IMR-90 (cell line): ENCODE measurements around the gene GDPD5. TPM values are rescaled to one million over a fixed set of nuclear protein-coding genes. Genes with fewer than 3 reads are reported as not detected.

Source experiments
- ATAC-seq: fragments of 200-7000 bp; cut with Tn5 transposase; 2 replicates; pipeline ENCODE4 v1.9.1; 2020; ENCODE audit warnings: low read depth, mild to moderate bottlenecking, moderate library complexity
- BruUV-seq: library from RNA; stranded (reverse); fragments of 400-500 nt; replicated peaks from 2 replicates; lab custom pipeline; 2021; lab: Mats Ljungman, UMichigan
- CTCF ChIA-PET: fragments of 300-600 bp; formaldehyde crosslinking; extraction: SDS; loops from one replicate; lab custom pipeline; 2021; ENCODE audit warnings: antibody characterized with exemption; lab: Yijun Ruan, JAX
- POLR2A ChIA-PET: fragments of 300-600 bp; sonication (Branson Sonifier 250); formaldehyde crosslinking; loops from one replicate; lab custom pipeline; 2022; ENCODE audit warnings: antibody characterized with exemption; ENCODE audit not compliant: unreplicated experiment; lab: Charles Lee
- DNase-seq: peaks from one replicate; pipeline ENCODE4 v3.0.0; 2013
- H2AFZ ChIP-seq: replicated peaks from 2 replicates; pipeline ENCODE3; 2013; ENCODE audit warnings: low read length, mild to moderate bottlenecking; ENCODE audit not compliant: poor library complexity
- H2AK5ac ChIP-seq: 2 replicates; pipeline ENCODE4 v1.6.1; 2013; ENCODE audit warnings: low read depth, low read length, inconsistent platforms
- H2AK9ac ChIP-seq: replicated peaks from 2 replicates; pipeline ENCODE3; 2013; ENCODE audit warnings: mild to moderate bottlenecking, low read depth, low read length, moderate library complexity; ENCODE audit not compliant: poor library complexity
- H2BK120ac ChIP-seq: 2 replicates; pipeline ENCODE4 v1.6.1; 2013; ENCODE audit warnings: low read depth, low read length, inconsistent platforms
- H2BK15ac ChIP-seq: 3 replicates; pipeline ENCODE4 v1.6.1; 2013; ENCODE audit warnings: low read depth, low read length, inconsistent platforms
- H2BK20ac ChIP-seq: 2 replicates; pipeline ENCODE4 v1.6.1; 2013; ENCODE audit warnings: low read depth, mild to moderate bottlenecking, inconsistent platforms, low read length, moderate library complexity
- H2BK5ac ChIP-seq: 2 replicates; pipeline ENCODE4 v1.6.1; 2013; ENCODE audit warnings: mild to moderate bottlenecking, low read depth, low read length, inconsistent platforms; ENCODE audit not compliant: poor library complexity, severe bottlenecking
- H3K14ac ChIP-seq: replicated peaks from 2 replicates; pipeline ENCODE4 v1.6.1; 2013; ENCODE audit warnings: low read depth, low read length, inconsistent platforms
- H3K18ac ChIP-seq: 2 replicates; pipeline ENCODE4 v1.6.1; 2013; ENCODE audit warnings: low read depth, low read length, control low read depth
- H3K23ac ChIP-seq: 2 replicates; pipeline ENCODE4 v1.6.1; 2013; ENCODE audit warnings: low read depth, low read length, inconsistent platforms
- H3K27ac ChIP-seq: 2 replicates; pipeline ENCODE4 v1.5.1; 2013; ENCODE audit warnings: mild to moderate bottlenecking, control low read depth, low read length; ENCODE audit not compliant: insufficient read depth
- H3K27me3 ChIP-seq: 2 replicates; pipeline ENCODE4 v1.6.1; 2013; ENCODE audit warnings: low read length; ENCODE audit not compliant: control insufficient read depth, insufficient read depth
- H3K36me3 ChIP-seq: 2 replicates; pipeline ENCODE4 v1.6.1; 2013; ENCODE audit warnings: low read length, mixed read lengths; ENCODE audit not compliant: control insufficient read depth, insufficient read depth
- H3K4ac ChIP-seq: 2 replicates; pipeline ENCODE4 v1.6.1; 2013; ENCODE audit warnings: low read depth, low read length, inconsistent platforms
- H3K4me1 ChIP-seq: 2 replicates; pipeline ENCODE4 v1.6.1; 2013; ENCODE audit warnings: low read length, mixed read lengths; ENCODE audit not compliant: control insufficient read depth, insufficient read depth
- H3K4me2 ChIP-seq: 2 replicates; pipeline ENCODE4 v1.6.1; 2013; ENCODE audit warnings: low read depth, mild to moderate bottlenecking, control low read depth, low read length, moderate library complexity
- H3K4me3 ChIP-seq: 2 replicates; pipeline ENCODE4 v1.5.1; 2013; ENCODE audit warnings: low read depth, mild to moderate bottlenecking, control low read depth, low read length, moderate library complexity; ENCODE audit not compliant: insufficient read depth
- H3K56ac ChIP-seq: 2 replicates; pipeline ENCODE4 v1.6.1; 2013; ENCODE audit warnings: low read length, inconsistent platforms; ENCODE audit not compliant: insufficient read depth; ENCODE audit errors: extremely low read depth
- H3K79me1 ChIP-seq, 2 experiments: 2 replicates each; pipeline ENCODE4 v1.6.1; 2013; ENCODE audit warnings: low read length in 2 of 2, inconsistent platforms in 1 of 2, low read depth in 1 of 2
- H3K9ac ChIP-seq: 2 replicates; pipeline ENCODE4 v1.6.1; 2013; ENCODE audit warnings: low read depth, low read length, control low read depth
- H3K9me1 ChIP-seq: 2 replicates; pipeline ENCODE4 v1.6.1; 2013; ENCODE audit warnings: low read length, inconsistent platforms; ENCODE audit not compliant: insufficient read depth
- H3K9me3 ChIP-seq: 2 replicates; pipeline ENCODE4 v1.6.1; 2013; ENCODE audit warnings: low read length; ENCODE audit not compliant: control insufficient read depth, insufficient read depth
- H4K20me1 ChIP-seq: 2 replicates; pipeline ENCODE4 v1.6.1; 2013; ENCODE audit warnings: low read length, inconsistent platforms; ENCODE audit not compliant: insufficient read depth
- H4K5ac ChIP-seq: 2 replicates; pipeline ENCODE4 v1.6.1; 2013; ENCODE audit warnings: mild to moderate bottlenecking, low read depth, low read length, control low read depth
- H4K8ac ChIP-seq, 2 experiments: 2 replicates each; pipeline ENCODE4 v1.6.1; 2013; ENCODE audit warnings: low read depth in 2 of 2, low read length in 2 of 2, control low read depth in 1 of 2, inconsistent platforms in 1 of 2
- H4K91ac ChIP-seq: 2 replicates; pipeline ENCODE4 v1.6.1; 2013; ENCODE audit warnings: low read depth, low read length, inconsistent platforms; ENCODE audit not compliant: insufficient read depth
- BHLHE40 ChIP-seq: fragments of 150-350 bp; IDR thresholded peaks from 2 replicates; pipeline ENCODE4 v1.6.1; 2016; ENCODE audit warnings: mild to moderate bottlenecking, low read depth, low read length
- CEBPB ChIP-seq: IDR thresholded peaks from 2 replicates; pipeline ENCODE4 v1.6.1; 2012; ENCODE audit warnings: low read depth, low read length, improper control_type of control experiment
- MAFK ChIP-seq: IDR thresholded peaks from 2 replicates; pipeline ENCODE4 v1.6.1; 2012; ENCODE audit warnings: low read depth, low read length, improper control_type of control experiment
- WGBS, 2 experiments: methylation state at CpG; one replicate each; pipeline versions ENCODE4 v1.1.5 to v1.1.7; 2013; ENCODE audit warnings: missing lambda C conversion rate in 2 of 2; ENCODE audit not compliant: insufficient read length in 1 of 2; ENCODE audit errors: extremely low coverage in 2 of 2; 5-methylcytosine and 5-hydroxymethylcytosine counted together
- dilution Hi-C: fragments of 300-500 bp; cut with HindIII; formaldehyde crosslinking; loops from one replicate; pipeline ENCODE4 v1.14.3; 2018; ENCODE audit warnings: low sequenced_read_pairs; ENCODE audit not compliant: unreplicated experiment
- in situ Hi-C: fragments of 300-500 bp; cut with MboI; formaldehyde crosslinking; loops from 3 replicates; pipeline ENCODE4 v1.14.3; 2019; ENCODE audit warnings: low sequenced_read_pairs, inconsistent platforms, mixed read lengths
- intact Hi-C: fragments of 100-400 bp; cut with micrococcal nuclease; formaldehyde crosslinking; loops from 2 replicates; pipeline ENCODE4 v1.10.0; 2022
- polyA plus RNA-seq, 3 experiments: library from polyadenylated mRNA; depleted of rRNA; stranded (reverse); fragments of >200 nt; gene quantifications; 2 replicates each; pipeline ENCODE4 v1.2.3, GENCODE V29; 2012; ENCODE audit warnings: low replicate concordance in 1 of 3
- total RNA-seq: library from RNA; depleted of rRNA; stranded (reverse); fragments of >200 nt; gene quantifications from 2 replicates; pipeline ENCODE4 v1.2.3, GENCODE V29; 2012

GDPD5 gene
- total and polyA plus RNA-seq, 2 of the 4 experiments (the other 2 are of a cell fraction): 2.0 to 7.9 TPM

DNA sequence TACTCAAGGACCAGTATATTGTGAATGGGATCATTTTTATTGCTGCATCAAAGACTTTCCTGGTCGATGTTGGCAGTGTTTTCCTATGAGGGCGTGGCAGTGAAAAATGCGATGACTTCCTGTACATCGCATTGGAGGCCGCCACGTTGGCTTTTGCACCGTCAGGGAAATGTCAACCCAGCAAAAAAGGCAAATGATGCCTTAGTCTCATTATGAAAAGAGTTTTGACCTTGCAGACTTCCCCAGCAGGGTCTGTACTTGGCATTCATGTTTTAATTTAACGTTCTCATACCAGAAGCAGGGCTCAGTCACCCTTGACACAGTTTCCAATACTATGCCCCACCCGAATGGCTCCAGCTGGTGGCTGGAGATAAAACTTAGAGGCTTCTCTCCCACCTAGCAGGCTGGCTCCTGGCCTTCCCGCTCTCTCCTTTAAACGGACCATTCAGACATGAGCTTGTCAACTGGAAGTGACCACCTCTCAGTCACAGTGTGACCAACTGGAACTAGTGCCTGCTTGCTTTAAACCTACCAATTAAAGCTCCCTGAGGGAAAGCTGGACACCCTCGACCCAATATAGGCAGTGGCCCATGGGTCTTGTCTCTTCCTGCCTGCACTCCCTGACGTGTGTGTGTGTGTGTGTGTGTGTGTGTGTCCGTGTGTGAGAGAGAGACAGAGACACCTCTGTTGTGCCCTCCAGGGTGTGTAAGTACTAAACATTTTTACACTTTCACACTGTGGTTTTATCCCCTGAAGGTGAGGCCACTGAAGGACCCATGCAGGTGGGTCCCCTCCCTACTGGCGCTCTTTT lies 8.7 kb upstream of the GDPD5 start:
- TF ChIP-seq BHLHE40 (no peak), CEBPB (no peak), MAFK (peak; percentile 16; the same call in 1 of the 2 replicates)
- ChIA-PET CTCF (interaction anchor here (1.1 kb wide), 1 partner anchor 121 kb away, joined by 3 read pairs; no protein-coding TSS in a partner anchor), POLR2A (no interaction called here)
- no peak overlapping the region for H2BK120ac ChIP-seq
- BruUV-seq: no TSS peak
- no peaks in the 10 kb centered on the region; the same call in 1 of the 2 replicates for H3K27me3 ChIP-seq
- no peak for ATAC-seq
- H3K4me2 ChIP-seq: no peak overlapping the region
- no peak overlapping the region for H3K56ac ChIP-seq
- intact Hi-C loops (loop anchor here (5.0 kb wide), 1 partner anchor 252 kb away; no protein-coding TSS in a partner anchor), dilution Hi-C loops (no loop called here), in situ Hi-C loops (loop anchor here (5.0 to 25.0 kb wide), 2 partner anchors 87 to 247 kb away; no protein-coding TSS in a partner anchor)
- peak overlapping the region; percentile 4 for H2AFZ ChIP-seq
- H4K20me1 ChIP-seq: no peaks in the 10 kb centered on the region; the same call in 1 of the 2 replicates
- H3K27ac ChIP-seq: no peak overlapping the region
- no peak overlapping the region for H2BK5ac ChIP-seq
- H3K79me1 ChIP-seq: no peaks in the 10 kb centered on the region
- peak overlapping the region; percentile 30 for H2AK9ac ChIP-seq
- peak overlapping the region; percentile 50; the same call in 1 of the 2 replicates for H2AK5ac ChIP-seq
- no peak overlapping the region for H3K4ac ChIP-seq
- H3K9me1 ChIP-seq: no peaks in the 10 kb centered on the region
- no peak overlapping the region for H3K14ac ChIP-seq
- peaks cover 3% of the 10 kb centered on the region; the same call in 1 of the 2 replicates for H3K4me1 ChIP-seq
- no peak overlapping the region for H4K8ac ChIP-seq
- DNase-seq: no peak
- 66% methylated on average over 7 of the region's 15 CpGs; no CpG with 5 or more reads in 1 of the 2 experiments for WGBS, 2 experiments
- no peak overlapping the region for H2BK20ac ChIP-seq
- no peaks in the 10 kb centered on the region for H3K36me3 ChIP-seq
- no peak overlapping the region for H3K23ac ChIP-seq
- H3K18ac ChIP-seq: no peak overlapping the region
- H2BK15ac ChIP-seq: no peak overlapping the region
- no peaks in the 10 kb centered on the region for H3K9me3 ChIP-seq
- H3K9ac ChIP-seq: no peak overlapping the region
- H3K4me3 ChIP-seq: no peak overlapping the region
- no peak overlapping the region; the same call in 1 of the 2 replicates for H4K91ac ChIP-seq
- no peak overlapping the region for H4K5ac ChIP-seq
